HEK293T (cell line): ENCODE results near the gene TCF3.

ENCODE experiments used
- ARNT ChIP-seq: fragments of 450-650 bp; IDR thresholded peaks from 2 replicates; pipeline ENCODE4 v1.6.1; 2017; ENCODE audit warnings: mild to moderate bottlenecking
- BHLHE40 ChIP-seq: fragments of 450-650 bp; IDR thresholded peaks from 2 replicates; pipeline ENCODE4 v1.6.1; 2016; ENCODE audit warnings: mild to moderate bottlenecking, moderate library complexity, borderline replicate concordance
- CTBP1 ChIP-seq: fragments of 450-650 bp; IDR thresholded peaks from 2 replicates; pipeline ENCODE4 v1.6.1; 2016; ENCODE audit warnings: borderline replicate concordance
- ELF4 ChIP-seq: fragments of 450-650 bp; IDR thresholded peaks from 2 replicates; pipeline ENCODE4 v1.6.1; 2017; ENCODE audit warnings: antibody characterized with exemption
- FOXA1 ChIP-seq: fragments of 450-650 bp; IDR thresholded peaks from 2 replicates; pipeline ENCODE4 v1.6.1; 2016; ENCODE audit warnings: mild to moderate bottlenecking
- FOXM1 ChIP-seq: fragments of 450-650 bp; IDR thresholded peaks from 2 replicates; pipeline ENCODE4 v1.6.1; 2017; ENCODE audit warnings: mild to moderate bottlenecking, borderline replicate concordance
- L3MBTL2 ChIP-seq: fragments of 450-650 bp; conservative IDR thresholded peaks from 2 replicates; pipeline ENCODE4 v1.6.1; 2016; ENCODE audit warnings: mild to moderate bottlenecking
- LEF1 ChIP-seq: fragments of 450-650 bp; IDR thresholded peaks from 2 replicates; pipeline ENCODE4 v1.6.1; 2017; ENCODE audit warnings: mild to moderate bottlenecking, borderline replicate concordance
- NFRKB ChIP-seq: fragments of 450-650 bp; IDR thresholded peaks from 2 replicates; pipeline ENCODE4 v1.6.1; 2016; ENCODE audit warnings: mild to moderate bottlenecking, moderate library complexity
- SP1 ChIP-seq: fragments of 450-650 bp; IDR thresholded peaks from 2 replicates; pipeline ENCODE4 v1.6.1; 2017
- SUZ12 ChIP-seq: fragments of 450-650 bp; IDR thresholded peaks from 2 replicates; pipeline ENCODE4 v1.6.1; 2016; ENCODE audit warnings: mild to moderate bottlenecking
- TARDBP ChIP-seq: fragments of 450-650 bp; IDR thresholded peaks from 2 replicates; pipeline ENCODE4 v1.6.1; 2016

DNA sequence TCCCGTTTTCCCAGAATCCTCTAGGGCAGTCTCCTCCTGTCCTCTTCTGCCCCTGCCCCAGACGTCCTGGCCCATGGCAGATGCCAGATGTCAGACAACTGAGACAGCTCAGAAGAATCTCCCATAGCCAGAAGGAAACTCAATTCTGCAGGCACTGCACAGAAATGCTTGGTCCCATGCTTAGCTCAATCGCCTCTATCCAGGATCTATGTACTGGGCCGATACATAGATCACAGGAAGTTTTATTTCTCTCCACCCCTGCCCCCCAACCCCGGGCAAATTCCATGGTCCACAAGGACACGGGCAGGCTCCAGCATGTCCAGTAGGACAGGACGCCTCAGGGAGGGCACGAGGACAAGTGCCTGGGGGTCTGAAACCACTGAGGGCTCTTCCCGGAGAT is 64.5 kb downstream of the TCF3 start:
- TF ChIP-seq SP1 (no peak), FOXA1 (no peak), L3MBTL2 (no peak), TARDBP (no peak), FOXM1 (no peak), BHLHE40 (no peak), SUZ12 (no peak), NFRKB (no peak), LEF1 (no peak), ELF4 (no peak), CTBP1 (no peak), ARNT (no peak)
